Mesothelial cell of epicardium (in vitro differentiated cells): ENCODE data around the gene DPYD. TPM values are rescaled to one million over a fixed set of nuclear protein-coding genes. Genes with fewer than 3 reads are reported as not detected.

Source experiments
- DNase-seq, 2 experiments: peaks; one replicate each; pipeline ENCODE4 v3.0.0; 2021; ENCODE audit warnings: low spot score in 2 of 2; ENCODE audit not compliant: unreplicated experiment in 2 of 2
- H3K27ac Mint-ChIP-seq: 2 replicates; pipeline ENCODE4 v1.8.0; 2021; ENCODE audit warnings: mixed read lengths
- H3K27me3 Mint-ChIP-seq: 2 replicates; pipeline ENCODE4 v1.8.0; 2021; ENCODE audit warnings: low read depth, mixed read lengths
- H3K36me3 Mint-ChIP-seq: 2 replicates; pipeline ENCODE4 v1.8.0; 2021; ENCODE audit warnings: mixed read lengths
- H3K4me1 Mint-ChIP-seq: 2 replicates; pipeline ENCODE4 v1.8.0; 2021; ENCODE audit warnings: mixed read lengths
- H3K4me3 Mint-ChIP-seq: 2 replicates; pipeline ENCODE4 v1.8.0; 2021; ENCODE audit warnings: mild to moderate bottlenecking, moderate library complexity, mixed read lengths
- H3K9me3 Mint-ChIP-seq: 2 replicates; pipeline ENCODE4 v1.8.0; 2021; ENCODE audit warnings: mixed read lengths
- total RNA-seq: library from RNA; stranded (reverse); gene quantifications from 3 replicates; pipeline ENCODE4 v1.2.1, GENCODE V29; 2021
- TF ChIP-seq, protein P1 (sequence below): fragments of 200-600 bp; sonication (generic); IDR thresholded peaks from one replicate; pipeline ENCODE4 v1.5.0; 2021; ENCODE audit warnings: antibody characterized with exemption; ENCODE audit not compliant: unreplicated experiment

Gene DPYD
- total RNA-seq, 1 donor from 2014 or later, result 13.3 TPM

DNA sequence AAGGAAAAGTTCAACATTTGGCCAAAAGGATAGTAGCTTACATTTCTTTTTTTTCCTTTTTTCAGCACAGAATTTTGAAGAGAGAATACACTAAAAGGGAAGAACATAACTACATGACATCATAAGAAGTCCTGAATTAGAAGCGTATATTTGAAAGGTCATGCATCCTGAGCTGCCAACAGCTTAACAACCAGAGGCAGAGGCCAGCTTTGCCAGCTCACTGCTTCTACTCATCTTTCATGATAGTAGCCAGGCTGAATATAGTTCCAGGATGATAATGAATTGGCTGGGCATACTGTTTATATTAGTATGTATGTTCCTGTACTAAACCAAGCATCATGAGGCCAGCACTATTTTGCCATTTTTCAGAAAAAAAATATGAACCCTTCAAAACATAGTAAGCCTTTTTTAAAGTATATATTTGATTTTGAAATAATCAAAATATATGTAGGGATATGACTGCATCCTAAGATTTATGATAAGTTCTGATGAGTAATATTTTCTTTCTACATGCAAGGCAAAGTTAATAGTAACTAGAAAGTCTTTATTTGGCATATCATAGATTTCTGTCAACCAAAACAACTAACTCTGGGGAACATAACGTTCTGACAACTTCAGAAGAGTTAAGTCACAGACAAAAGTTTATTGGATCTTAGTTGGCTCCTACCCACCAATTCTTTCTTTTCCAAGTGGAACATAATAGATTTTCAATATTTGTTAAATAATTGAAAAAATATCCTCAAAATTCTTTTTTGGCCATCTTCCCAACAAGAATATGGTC lies 123.2 kb downstream of the DPYD start:
- H3K4me3 Mint-ChIP-seq, result no peak overlapping the region
- H3K4me1 Mint-ChIP-seq, result peaks cover 7% of the 10 kb centered on the region
- no peak for DNase-seq
- no peaks in the 10 kb centered on the region for H3K36me3 Mint-ChIP-seq
- TF ChIP-seq, protein P1, sequence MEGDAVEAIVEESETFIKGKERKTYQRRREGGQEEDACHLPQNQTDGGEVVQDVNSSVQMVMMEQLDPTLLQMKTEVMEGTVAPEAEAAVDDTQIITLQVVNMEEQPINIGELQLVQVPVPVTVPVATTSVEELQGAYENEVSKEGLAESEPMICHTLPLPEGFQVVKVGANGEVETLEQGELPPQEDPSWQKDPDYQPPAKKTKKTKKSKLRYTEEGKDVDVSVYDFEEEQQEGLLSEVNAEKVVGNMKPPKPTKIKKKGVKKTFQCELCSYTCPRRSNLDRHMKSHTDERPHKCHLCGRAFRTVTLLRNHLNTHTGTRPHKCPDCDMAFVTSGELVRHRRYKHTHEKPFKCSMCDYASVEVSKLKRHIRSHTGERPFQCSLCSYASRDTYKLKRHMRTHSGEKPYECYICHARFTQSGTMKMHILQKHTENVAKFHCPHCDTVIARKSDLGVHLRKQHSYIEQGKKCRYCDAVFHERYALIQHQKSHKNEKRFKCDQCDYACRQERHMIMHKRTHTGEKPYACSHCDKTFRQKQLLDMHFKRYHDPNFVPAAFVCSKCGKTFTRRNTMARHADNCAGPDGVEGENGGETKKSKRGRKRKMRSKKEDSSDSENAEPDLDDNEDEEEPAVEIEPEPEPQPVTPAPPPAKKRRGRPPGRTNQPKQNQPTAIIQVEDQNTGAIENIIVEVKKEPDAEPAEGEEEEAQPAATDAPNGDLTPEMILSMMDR, result no peak
- H3K9me3 Mint-ChIP-seq, result no peaks in the 10 kb centered on the region
- peak overlapping the region; percentile 35 for H3K27ac Mint-ChIP-seq
- H3K27me3 Mint-ChIP-seq, result no peaks in the 10 kb centered on the region

DNA sequence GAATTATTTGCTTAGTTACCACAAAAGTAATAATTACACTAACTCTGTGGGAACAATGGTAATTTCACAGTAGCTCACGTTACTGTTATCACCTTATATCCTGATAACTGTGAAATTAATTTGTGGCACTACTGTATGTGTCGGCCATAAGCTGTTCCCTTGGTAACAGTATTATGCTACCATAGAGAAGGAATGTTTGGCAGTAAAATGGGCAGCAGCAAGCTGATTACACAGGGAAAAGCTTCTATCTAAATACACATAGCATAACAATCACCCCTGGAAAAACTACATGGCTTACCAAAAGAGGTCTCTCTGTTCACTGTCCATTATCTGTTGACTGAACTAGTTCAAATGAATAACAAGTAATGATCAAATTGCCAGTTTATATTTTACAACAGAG lies 124.1 kb downstream of the DPYD start:
- Mint-ChIP-seq H3K4me1 (peaks cover 7% of the 10 kb centered on the region), H3K9me3 (no peaks in the 10 kb centered on the region), H3K4me3 (no peak overlapping the region), H3K27ac (peak overlapping the region; percentile 35), H3K27me3 (no peaks in the 10 kb centered on the region), H3K36me3 (no peaks in the 10 kb centered on the region)
- no peak for DNase-seq
- TF ChIP-seq, protein P1, result no peak

DNA sequence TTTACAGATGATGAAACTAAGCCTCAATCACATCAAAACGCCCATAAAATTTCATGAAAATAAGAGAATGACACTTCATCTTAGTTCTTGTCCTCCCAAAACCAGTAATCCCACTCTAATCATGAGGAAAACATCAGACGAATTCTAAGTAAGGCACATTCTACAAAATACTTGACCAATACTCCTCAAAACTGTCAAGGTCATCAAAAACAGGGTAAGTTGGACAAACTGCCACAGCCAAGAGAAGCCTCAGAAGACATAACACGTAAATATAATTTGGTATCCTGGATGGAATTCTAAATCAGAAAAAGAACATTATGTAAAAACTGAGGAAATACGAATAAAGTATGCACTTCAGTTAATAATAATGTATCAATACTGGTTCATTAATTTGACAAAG lies 128.2 kb downstream of the DPYD start:
- TF ChIP-seq, protein P1, result no peak
- Mint-ChIP-seq H3K4me1 (peaks cover 7% of the 10 kb centered on the region), H3K36me3 (no peaks in the 10 kb centered on the region), H3K27ac (no peak overlapping the region), H3K27me3 (no peaks in the 10 kb centered on the region), H3K4me3 (no peak overlapping the region), H3K9me3 (no peaks in the 10 kb centered on the region)
- DNase-seq, result no peak

DNA sequence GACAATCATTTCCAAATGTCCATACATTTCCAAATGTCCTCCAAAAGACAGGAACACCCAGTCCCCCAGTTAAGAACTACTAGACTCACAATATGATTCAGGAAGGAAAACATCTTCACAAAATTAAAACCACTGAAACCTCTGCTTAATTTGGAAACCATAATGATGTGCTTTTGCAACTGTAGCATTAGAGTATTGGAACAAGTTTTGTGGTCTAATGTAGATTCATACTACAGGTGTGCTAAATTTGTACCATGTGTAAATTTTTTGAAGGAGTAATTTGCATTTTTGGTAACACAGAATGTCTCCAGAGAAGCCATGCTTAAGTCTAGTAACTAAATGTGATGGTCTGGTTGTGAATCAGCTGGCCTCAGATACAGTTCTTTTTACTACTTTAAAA lies 129.6 kb downstream of the DPYD start:
- Mint-ChIP-seq H3K36me3 (no peaks in the 10 kb centered on the region), H3K27me3 (no peaks in the 10 kb centered on the region), H3K4me1 (no peaks in the 10 kb centered on the region), H3K4me3 (no peak overlapping the region), H3K27ac (no peak overlapping the region), H3K9me3 (no peaks in the 10 kb centered on the region)
- DNase-seq, result no peak
- TF ChIP-seq, protein P1, result no peak

DNA sequence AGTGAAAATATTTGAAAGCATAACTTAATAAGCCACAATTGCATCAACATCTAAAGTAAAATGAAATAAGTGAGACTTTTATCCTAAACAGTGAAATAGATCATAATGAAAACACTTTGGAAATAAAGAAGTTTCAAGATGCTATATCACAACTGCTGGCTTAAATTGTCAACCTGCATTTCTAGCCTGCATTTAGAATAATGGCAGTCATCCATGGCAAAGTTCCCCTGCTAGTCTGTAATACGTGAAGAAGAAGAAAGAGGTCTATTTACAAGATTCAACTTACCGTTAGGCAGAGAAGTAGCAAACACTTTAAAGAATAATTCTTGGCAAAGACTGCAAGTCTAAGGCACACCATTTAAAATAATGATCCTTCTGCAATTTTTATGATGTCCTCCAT lies 133.6 kb downstream of the DPYD start:
- Mint-ChIP-seq H3K27me3 (no peaks in the 10 kb centered on the region), H3K4me3 (no peak overlapping the region), H3K36me3 (no peaks in the 10 kb centered on the region), H3K27ac (no peak overlapping the region), H3K9me3 (no peaks in the 10 kb centered on the region), H3K4me1 (no peaks in the 10 kb centered on the region)
- TF ChIP-seq, protein P1, result no peak
- no peak for DNase-seq
